IMR-90 (cell line): ENCODE results near the gene CCDC167. TPM values are rescaled to one million over a fixed set of nuclear protein-coding genes. Genes with fewer than 3 reads are reported as not detected.

Source experiments
- ATAC-seq: fragments of 200-7000 bp; cut with Tn5 transposase; 2 replicates; pipeline ENCODE4 v1.9.1; 2020; ENCODE audit warnings: low read depth, mild to moderate bottlenecking, moderate library complexity
- BruUV-seq: library from RNA; stranded (reverse); fragments of 400-500 nt; replicated peaks from 2 replicates; lab custom pipeline; 2021; lab: Mats Ljungman, UMichigan
- CTCF ChIA-PET: fragments of 300-600 bp; formaldehyde crosslinking; extraction: SDS; loops from one replicate; lab custom pipeline; 2021; ENCODE audit warnings: antibody characterized with exemption; lab: Yijun Ruan, JAX
- POLR2A ChIA-PET: fragments of 300-600 bp; sonication (Branson Sonifier 250); formaldehyde crosslinking; loops from one replicate; lab custom pipeline; 2022; ENCODE audit warnings: antibody characterized with exemption; ENCODE audit not compliant: unreplicated experiment; lab: Charles Lee
- DNase-seq: peaks from one replicate; pipeline ENCODE4 v3.0.0; 2013
- H2AFZ ChIP-seq: replicated peaks from 2 replicates; pipeline ENCODE3; 2013; ENCODE audit warnings: low read length, mild to moderate bottlenecking; ENCODE audit not compliant: poor library complexity
- H2AK5ac ChIP-seq: 2 replicates; pipeline ENCODE4 v1.6.1; 2013; ENCODE audit warnings: low read depth, low read length, inconsistent platforms
- H2AK9ac ChIP-seq: replicated peaks from 2 replicates; pipeline ENCODE3; 2013; ENCODE audit warnings: mild to moderate bottlenecking, low read depth, low read length, moderate library complexity; ENCODE audit not compliant: poor library complexity
- H2BK120ac ChIP-seq: 2 replicates; pipeline ENCODE4 v1.6.1; 2013; ENCODE audit warnings: low read depth, low read length, inconsistent platforms
- H2BK15ac ChIP-seq: 3 replicates; pipeline ENCODE4 v1.6.1; 2013; ENCODE audit warnings: low read depth, low read length, inconsistent platforms
- H2BK20ac ChIP-seq: 2 replicates; pipeline ENCODE4 v1.6.1; 2013; ENCODE audit warnings: low read depth, mild to moderate bottlenecking, inconsistent platforms, low read length, moderate library complexity
- H2BK5ac ChIP-seq: 2 replicates; pipeline ENCODE4 v1.6.1; 2013; ENCODE audit warnings: mild to moderate bottlenecking, low read depth, low read length, inconsistent platforms; ENCODE audit not compliant: poor library complexity, severe bottlenecking
- H3K14ac ChIP-seq: replicated peaks from 2 replicates; pipeline ENCODE4 v1.6.1; 2013; ENCODE audit warnings: low read depth, low read length, inconsistent platforms
- H3K18ac ChIP-seq: 2 replicates; pipeline ENCODE4 v1.6.1; 2013; ENCODE audit warnings: low read depth, low read length, control low read depth
- H3K23ac ChIP-seq: 2 replicates; pipeline ENCODE4 v1.6.1; 2013; ENCODE audit warnings: low read depth, low read length, inconsistent platforms
- H3K27ac ChIP-seq: 2 replicates; pipeline ENCODE4 v1.5.1; 2013; ENCODE audit warnings: mild to moderate bottlenecking, control low read depth, low read length; ENCODE audit not compliant: insufficient read depth
- H3K27me3 ChIP-seq: 2 replicates; pipeline ENCODE4 v1.6.1; 2013; ENCODE audit warnings: low read length; ENCODE audit not compliant: control insufficient read depth, insufficient read depth
- H3K36me3 ChIP-seq: 2 replicates; pipeline ENCODE4 v1.6.1; 2013; ENCODE audit warnings: low read length, mixed read lengths; ENCODE audit not compliant: control insufficient read depth, insufficient read depth
- H3K4ac ChIP-seq: 2 replicates; pipeline ENCODE4 v1.6.1; 2013; ENCODE audit warnings: low read depth, low read length, inconsistent platforms
- H3K4me1 ChIP-seq: 2 replicates; pipeline ENCODE4 v1.6.1; 2013; ENCODE audit warnings: low read length, mixed read lengths; ENCODE audit not compliant: control insufficient read depth, insufficient read depth
- H3K4me2 ChIP-seq: 2 replicates; pipeline ENCODE4 v1.6.1; 2013; ENCODE audit warnings: low read depth, mild to moderate bottlenecking, control low read depth, low read length, moderate library complexity
- H3K4me3 ChIP-seq: 2 replicates; pipeline ENCODE4 v1.5.1; 2013; ENCODE audit warnings: low read depth, mild to moderate bottlenecking, control low read depth, low read length, moderate library complexity; ENCODE audit not compliant: insufficient read depth
- H3K56ac ChIP-seq: 2 replicates; pipeline ENCODE4 v1.6.1; 2013; ENCODE audit warnings: low read length, inconsistent platforms; ENCODE audit not compliant: insufficient read depth; ENCODE audit errors: extremely low read depth
- H3K79me1 ChIP-seq, 2 experiments: 2 replicates each; pipeline ENCODE4 v1.6.1; 2013; ENCODE audit warnings: low read length in 2 of 2, inconsistent platforms in 1 of 2, low read depth in 1 of 2
- H3K9ac ChIP-seq: 2 replicates; pipeline ENCODE4 v1.6.1; 2013; ENCODE audit warnings: low read depth, low read length, control low read depth
- H3K9me1 ChIP-seq: 2 replicates; pipeline ENCODE4 v1.6.1; 2013; ENCODE audit warnings: low read length, inconsistent platforms; ENCODE audit not compliant: insufficient read depth
- H3K9me3 ChIP-seq: 2 replicates; pipeline ENCODE4 v1.6.1; 2013; ENCODE audit warnings: low read length; ENCODE audit not compliant: control insufficient read depth, insufficient read depth
- H4K20me1 ChIP-seq: 2 replicates; pipeline ENCODE4 v1.6.1; 2013; ENCODE audit warnings: low read length, inconsistent platforms; ENCODE audit not compliant: insufficient read depth
- H4K5ac ChIP-seq: 2 replicates; pipeline ENCODE4 v1.6.1; 2013; ENCODE audit warnings: mild to moderate bottlenecking, low read depth, low read length, control low read depth
- H4K8ac ChIP-seq, 2 experiments: 2 replicates each; pipeline ENCODE4 v1.6.1; 2013; ENCODE audit warnings: low read depth in 2 of 2, low read length in 2 of 2, control low read depth in 1 of 2, inconsistent platforms in 1 of 2
- H4K91ac ChIP-seq: 2 replicates; pipeline ENCODE4 v1.6.1; 2013; ENCODE audit warnings: low read depth, low read length, inconsistent platforms; ENCODE audit not compliant: insufficient read depth
- FOS ChIP-seq: fragments of 150-350 bp; IDR thresholded peaks from 2 replicates; pipeline ENCODE4 v1.6.1; 2016; ENCODE audit warnings: low read depth, low read length
- MAFK ChIP-seq: IDR thresholded peaks from 2 replicates; pipeline ENCODE4 v1.6.1; 2012; ENCODE audit warnings: low read depth, low read length, improper control_type of control experiment
- RAD21 ChIP-seq: IDR thresholded peaks from 2 replicates; pipeline ENCODE4 v1.6.1; 2012; ENCODE audit warnings: low read length, improper control_type of control experiment
- RCOR1 ChIP-seq: IDR thresholded peaks from 2 replicates; pipeline ENCODE4 v1.6.1; 2012; ENCODE audit warnings: mild to moderate bottlenecking, low read length, improper control_type of control experiment; ENCODE audit not compliant: insufficient replicate concordance
- SMC3 ChIP-seq: fragments of 150-350 bp; IDR thresholded peaks from 2 replicates; pipeline ENCODE4 v1.6.1; 2016; ENCODE audit warnings: low read depth, mild to moderate bottlenecking, antibody characterized with exemption, low read length, moderate library complexity
- WGBS, 2 experiments: methylation state at CpG; one replicate each; pipeline versions ENCODE4 v1.1.5 to v1.1.7; 2013; ENCODE audit warnings: missing lambda C conversion rate in 2 of 2; ENCODE audit not compliant: insufficient read length in 1 of 2; ENCODE audit errors: extremely low coverage in 2 of 2; 5-methylcytosine and 5-hydroxymethylcytosine counted together
- dilution Hi-C: fragments of 300-500 bp; cut with HindIII; formaldehyde crosslinking; loops from one replicate; pipeline ENCODE4 v1.14.3; 2018; ENCODE audit warnings: low sequenced_read_pairs; ENCODE audit not compliant: unreplicated experiment
- in situ Hi-C: fragments of 300-500 bp; cut with MboI; formaldehyde crosslinking; loops from 3 replicates; pipeline ENCODE4 v1.14.3; 2019; ENCODE audit warnings: low sequenced_read_pairs, inconsistent platforms, mixed read lengths
- intact Hi-C: fragments of 100-400 bp; cut with micrococcal nuclease; formaldehyde crosslinking; loops from 2 replicates; pipeline ENCODE4 v1.10.0; 2022
- polyA plus RNA-seq, 3 experiments: library from polyadenylated mRNA; depleted of rRNA; stranded (reverse); fragments of >200 nt; gene quantifications; 2 replicates each; pipeline ENCODE4 v1.2.3, GENCODE V29; 2012; ENCODE audit warnings: low replicate concordance in 1 of 3
- total RNA-seq: library from RNA; depleted of rRNA; stranded (reverse); fragments of >200 nt; gene quantifications from 2 replicates; pipeline ENCODE4 v1.2.3, GENCODE V29; 2012

The CCDC167 gene
- total and polyA plus RNA-seq, 2 of the 4 experiments (the other 2 are of a cell fraction) = 35.8 to 96.8 TPM

DNA sequence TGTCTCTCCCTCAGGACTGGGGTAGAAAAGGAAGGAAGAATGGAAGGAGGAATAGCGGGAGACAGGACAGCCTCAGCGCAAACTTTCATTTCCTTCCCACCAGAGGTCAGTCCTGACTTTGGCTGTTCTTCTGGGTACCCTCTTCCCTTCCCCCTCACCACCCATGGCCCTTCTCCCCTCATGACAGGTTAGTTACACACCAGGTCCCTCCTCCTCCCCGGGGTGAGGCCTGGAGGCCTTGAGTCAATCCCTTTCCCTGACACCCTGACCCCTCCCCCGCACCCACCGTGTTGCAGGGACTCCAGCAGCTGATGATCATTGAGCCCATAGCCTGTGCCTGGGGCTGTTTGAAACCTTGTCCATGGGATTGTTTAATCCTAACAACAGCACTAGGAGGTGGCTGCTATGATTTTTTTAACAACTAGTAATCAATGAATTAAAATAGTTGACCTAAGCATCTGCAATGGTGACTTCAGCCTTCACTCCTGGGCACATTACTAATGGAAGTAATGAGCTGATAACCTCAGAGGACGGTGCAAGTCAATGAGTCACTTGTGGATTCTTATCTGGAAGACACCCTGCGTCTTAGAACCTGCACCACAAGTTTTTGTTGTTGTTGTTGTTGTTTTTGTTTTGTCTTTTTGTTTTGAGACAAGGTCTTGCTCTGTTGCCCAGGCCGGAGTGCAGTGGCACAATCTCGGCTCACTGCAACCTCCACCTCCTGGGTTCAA is 46.6 kb upstream of the CCDC167 start:
- H3K4me1 ChIP-seq = peaks cover 5% of the 10 kb centered on the region; the same call in 1 of the 2 replicates
- ChIA-PET CTCF (no interaction called here), POLR2A (no interaction called here)
- no peaks in the 10 kb centered on the region for H3K9me3 ChIP-seq
- no peak for DNase-seq
- no peak overlapping the region for H3K4me3 ChIP-seq
- no peaks in the 10 kb centered on the region; the same call in 1 of the 2 replicates for H3K9me1 ChIP-seq
- H2AFZ ChIP-seq = no peak overlapping the region
- no peak overlapping the region for H2BK5ac ChIP-seq
- dilution Hi-C loops = no loop called here
- H3K23ac ChIP-seq = no peak overlapping the region
- no CpG with 5 or more reads among the region's 9 CpGs for WGBS, 2 experiments
- in situ Hi-C loops = no loop called here
- no peak overlapping the region for H4K5ac ChIP-seq
- H4K20me1 ChIP-seq = no peaks in the 10 kb centered on the region
- intact Hi-C loops = no loop called here
- H3K36me3 ChIP-seq = no peaks in the 10 kb centered on the region
- no peak overlapping the region for H2BK20ac ChIP-seq
- H3K79me1 ChIP-seq = no peaks in the 10 kb centered on the region
- peaks cover 36% of the 10 kb centered on the region for H3K27me3 ChIP-seq
- no peak for ATAC-seq
- H4K8ac ChIP-seq = no peak overlapping the region
- H3K18ac ChIP-seq = no peak overlapping the region
- TF ChIP-seq RAD21 = no peak
- TF ChIP-seq RCOR1 = no peak
- TF ChIP-seq SMC3 = no peak
- no peak for TF ChIP-seq FOS
- no peak for TF ChIP-seq MAFK
- H3K4me2 ChIP-seq = no peak overlapping the region
- peak overlapping the region; percentile 51; the same call in 1 of the 2 replicates for H2AK5ac ChIP-seq
- H3K56ac ChIP-seq = no peak overlapping the region
- no peak overlapping the region for H3K14ac ChIP-seq
- H4K91ac ChIP-seq = no peak overlapping the region
- H3K4ac ChIP-seq = no peak overlapping the region
- no peak overlapping the region for H3K27ac ChIP-seq
- no peak overlapping the region for H2AK9ac ChIP-seq
- no peak overlapping the region for H2BK15ac ChIP-seq
- no peak overlapping the region for H3K9ac ChIP-seq
- no TSS peak for BruUV-seq
- no peak overlapping the region for H2BK120ac ChIP-seq
